ENCODE measurements around the gene RBM20. TPM values are rescaled to one million over a fixed set of nuclear protein-coding genes. Genes with fewer than 3 reads are reported as not detected.
A peak's percentile ranks its signal among the peaks of the same experiment; 100 is the strongest.

Gene RBM20
- total RNA-seq, 2 experiments from 2014 or later: 0.38 to 0.72 TPM

- ATAC-seq (no peak), DNase-seq (no peak)
- POLR2A ChIA-PET: no interaction called here
- TF ChIP-seq, protein P1, sequence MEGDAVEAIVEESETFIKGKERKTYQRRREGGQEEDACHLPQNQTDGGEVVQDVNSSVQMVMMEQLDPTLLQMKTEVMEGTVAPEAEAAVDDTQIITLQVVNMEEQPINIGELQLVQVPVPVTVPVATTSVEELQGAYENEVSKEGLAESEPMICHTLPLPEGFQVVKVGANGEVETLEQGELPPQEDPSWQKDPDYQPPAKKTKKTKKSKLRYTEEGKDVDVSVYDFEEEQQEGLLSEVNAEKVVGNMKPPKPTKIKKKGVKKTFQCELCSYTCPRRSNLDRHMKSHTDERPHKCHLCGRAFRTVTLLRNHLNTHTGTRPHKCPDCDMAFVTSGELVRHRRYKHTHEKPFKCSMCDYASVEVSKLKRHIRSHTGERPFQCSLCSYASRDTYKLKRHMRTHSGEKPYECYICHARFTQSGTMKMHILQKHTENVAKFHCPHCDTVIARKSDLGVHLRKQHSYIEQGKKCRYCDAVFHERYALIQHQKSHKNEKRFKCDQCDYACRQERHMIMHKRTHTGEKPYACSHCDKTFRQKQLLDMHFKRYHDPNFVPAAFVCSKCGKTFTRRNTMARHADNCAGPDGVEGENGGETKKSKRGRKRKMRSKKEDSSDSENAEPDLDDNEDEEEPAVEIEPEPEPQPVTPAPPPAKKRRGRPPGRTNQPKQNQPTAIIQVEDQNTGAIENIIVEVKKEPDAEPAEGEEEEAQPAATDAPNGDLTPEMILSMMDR (IDR thresholded peaks at IDR 0.05): no peak
- intact Hi-C loops (cut with micrococcal nuclease): no loop called here
- Mint-ChIP-seq H3K9me3 (peaks cover 9% of the 10 kb centered on the region), H3K27ac (peak overlapping the region; percentile 43), H3K4me1 (ENCODE audit: low read depth) (peaks cover 75% of the 10 kb centered on the region), H3K27me3 (no peaks in the 10 kb centered on the region), H3K4me3 (no peak overlapping the region), H3K36me3 (ENCODE audit: low read depth) (peaks cover 13% of the 10 kb centered on the region)
- CTCF ChIA-PET: interaction anchor here (0.6 to 1.9 kb wide), 6 partner anchors 12 to 110 kb away, joined by 3 to 5 read pairs (median 3); no protein-coding TSS in a partner anchor
Observed at GRCh38 chr10:110780704-110781103, 136.6 kb downstream of the RBM20 start.

- Mint-ChIP-seq H3K9me3 (peaks cover 9% of the 10 kb centered on the region), H3K27me3 (no peaks in the 10 kb centered on the region), H3K27ac (peak overlapping the region; percentile 43), H3K4me1 (ENCODE audit: low read depth) (peaks cover 79% of the 10 kb centered on the region), H3K36me3 (ENCODE audit: low read depth) (peaks cover 13% of the 10 kb centered on the region), H3K4me3 (no peak overlapping the region)
- ChIA-PET CTCF (interaction anchor here (0.8 to 1.3 kb wide), 5 partner anchors 14 to 87 kb away, joined by 3 to 4 read pairs (median 3); no protein-coding TSS in a partner anchor), POLR2A (no interaction called here)
- DNase-seq (no peak), ATAC-seq (no peak)
- intact Hi-C loops (cut with micrococcal nuclease): no loop called here
- TF ChIP-seq, protein P1 (IDR thresholded peaks at IDR 0.05): no peak
Observed at GRCh38 chr10:110781139-110781538, 137.0 kb downstream of the RBM20 start.

GRCh38 chr10:110782616-110783015 lies 138.5 kb downstream of the RBM20 start:
- Mint-ChIP-seq H3K36me3 (ENCODE audit: low read depth) (peaks cover 13% of the 10 kb centered on the region), H3K4me1 (ENCODE audit: low read depth) (peaks cover 76% of the 10 kb centered on the region), H3K27ac (peak overlapping the region; percentile 98), H3K4me3 (no peak overlapping the region), H3K9me3 (peaks cover 9% of the 10 kb centered on the region), H3K27me3 (no peaks in the 10 kb centered on the region)
- no peak for DNase-seq
- ChIA-PET CTCF (interaction anchor here (2.2 kb wide), 1 partner anchor 9 kb away, joined by 7 read pairs; no protein-coding TSS in a partner anchor), POLR2A (interaction anchor here (1.1 to 1.5 kb wide), 2 partner anchors 24 to 34 kb away, joined by 3 to 4 read pairs; no protein-coding TSS in a partner anchor)
- TF ChIP-seq, protein P1 (IDR thresholded peaks at IDR 0.05): no peak
- ATAC-seq: no peak
- intact Hi-C loops (cut with micrococcal nuclease): no loop called here

GRCh38 chr10:110783509-110784107 lies 139.5 kb downstream of the RBM20 start:
- CTCF ChIA-PET: interaction anchor here (1.2 to 2.2 kb wide), 2 partner anchors 10 to 14 kb away, joined by 3 to 7 read pairs; no protein-coding TSS in a partner anchor
- intact Hi-C loops (cut with micrococcal nuclease): no loop called here
- peaks cover 13% of the 10 kb centered on the region for H3K36me3 Mint-ChIP-seq (ENCODE audit: low read depth)
- POLR2A ChIA-PET: interaction anchor here (0.8 to 3.7 kb wide), 4 partner anchors 10 to 35 kb away, joined by 3 to 18 read pairs (median 4); no protein-coding TSS in a partner anchor
- H3K27ac Mint-ChIP-seq: peak overlapping the region; percentile 98
- TF ChIP-seq, protein P1 (IDR thresholded peaks at IDR 0.05): peak; percentile 14
- no peaks in the 10 kb centered on the region for H3K27me3 Mint-ChIP-seq
- ATAC-seq (peak; percentile 53), DNase-seq (peak; percentile 94)
- H3K4me1 Mint-ChIP-seq (ENCODE audit: low read depth): peaks cover 66% of the 10 kb centered on the region
- peaks cover 9% of the 10 kb centered on the region for H3K9me3 Mint-ChIP-seq
- H3K4me3 Mint-ChIP-seq: peak overlapping the region; percentile 25

GRCh38 chr10:110784198-110784597 lies 140.1 kb downstream of the RBM20 start:
- peaks cover 13% of the 10 kb centered on the region for H3K36me3 Mint-ChIP-seq (ENCODE audit: low read depth)
- intact Hi-C loops (cut with micrococcal nuclease): no loop called here
- H3K27me3 Mint-ChIP-seq: no peaks in the 10 kb centered on the region
- H3K9me3 Mint-ChIP-seq: peaks cover 9% of the 10 kb centered on the region
- H3K27ac Mint-ChIP-seq: peak overlapping the region; percentile 98
- H3K4me1 Mint-ChIP-seq (ENCODE audit: low read depth): peaks cover 61% of the 10 kb centered on the region
- no peak for ATAC-seq
- H3K4me3 Mint-ChIP-seq: no peak overlapping the region
- DNase-seq: no peak
- CTCF ChIA-PET: interaction anchor here (1.2 kb wide), 1 partner anchor 13 kb away, joined by 3 read pairs; no protein-coding TSS in a partner anchor
- POLR2A ChIA-PET: interaction anchor here (0.8 to 3.7 kb wide), 2 partner anchors 10 to 15 kb away, joined by 4 to 18 read pairs; no protein-coding TSS in a partner anchor
- TF ChIP-seq, protein P1 (IDR thresholded peaks at IDR 0.05): no peak
